ENCODE results near the gene TIMM23. TPM values are rescaled to one million over a fixed set of nuclear protein-coding genes. Genes with fewer than 3 reads are reported as not detected.

Gene TIMM23
- total and polyA plus RNA-seq, 8 donors: 12.9 to 32.7 (median 19.3) TPM

- H3K4me1 ChIP-seq: peaks cover 11 to 20% (median 16%) of the 10 kb centered on the region in 3 donors
- ATAC-seq: no peak
- no peak overlapping the region for H3K4me3 ChIP-seq
These were observed 41.9 kb downstream of the TIMM23 start for GRCh38 chr10:46014206-46014605.

GRCh38 chr10:46014683-46015405 lies 42.6 kb downstream of the TIMM23 start:
- no peak for ATAC-seq
- WGBS, 2 donors: 68 to 78% methylated on average over 5 of the region's 5 CpGs

More at GRCh38 chr10:46014206-46014605, 41.9 kb downstream of the TIMM23 start:
- H3K36me3 ChIP-seq: peaks cover 0 to 58% (median 15%) of the 10 kb centered on the region in 3 donors
- no peaks in the 10 kb centered on the region for H3K9me3 ChIP-seq
- intact Hi-C loops (cut with DNase I): no loop called here
- FAIRE-seq (no peak), DNase-seq (no peak)
- H3K27ac ChIP-seq: no peak overlapping the region
- no peaks in the 10 kb centered on the region for H3K27me3 ChIP-seq
- no peak for TF ChIP-seq CTCF (IDR thresholded peaks at IDR 0.05)
- 95 to 99% methylated on average over 5 of the region's 5 CpGs for WGBS, 2 donors

GRCh38 chr10:46016190-46016589 lies 43.9 kb downstream of the TIMM23 start:
- no peak for FAIRE-seq
- no peaks in the 10 kb centered on the region for H3K9me3 ChIP-seq
- no peaks in the 10 kb centered on the region for H3K27me3 ChIP-seq
- peaks cover 0 to 38% (median 15%) of the 10 kb centered on the region in 3 donors for H3K36me3 ChIP-seq
- no peak for ATAC-seq
- no peak overlapping the region for H3K27ac ChIP-seq
- no peak overlapping the region for H3K4me3 ChIP-seq
- peaks cover 21 to 39% (median 31%) of the 10 kb centered on the region in 3 donors for H3K4me1 ChIP-seq
- intact Hi-C loops (cut with DNase I): no loop called here
- DNase-seq: no peak
- no peak for TF ChIP-seq CTCF (IDR thresholded peaks at IDR 0.05)
- WGBS, 2 donors: 86 to 89% methylated on average over 5 of the region's 5 CpGs

More at GRCh38 chr10:46014683-46015405, 42.6 kb downstream of the TIMM23 start:
- intact Hi-C loops (cut with DNase I): no loop called here
- Histone ChIP-seq H3K27me3 (no peaks in the 10 kb centered on the region), H3K9me3 (no peaks in the 10 kb centered on the region), H3K36me3 (peaks cover 0 to 51% (median 15%) of the 10 kb centered on the region in 3 donors), H3K4me3 (no peak overlapping the region), H3K4me1 (peaks cover 17 to 26% (median 22%) of the 10 kb centered on the region in 3 donors), H3K27ac (no peak overlapping the region)
- no peak for TF ChIP-seq CTCF (IDR thresholded peaks at IDR 0.05)
- FAIRE-seq (no peak), DNase-seq (no peak)

- no peak for ATAC-seq
- peaks cover 0 to 32% (median 15%) of the 10 kb centered on the region in 3 donors for H3K36me3 ChIP-seq
- intact Hi-C loops (cut with DNase I): no loop called here
These were observed 44.5 kb downstream of the TIMM23 start for GRCh38 chr10:46016811-46017210.

More at GRCh38 chr10:46016811-46017210, 44.5 kb downstream of the TIMM23 start:
- no peak overlapping the region for H3K4me3 ChIP-seq
- no peaks in the 10 kb centered on the region for H3K27me3 ChIP-seq
- FAIRE-seq: no peak
- DNase-seq: no peak
- 90 to 97% methylated on average over 1 of the region's 1 CpG for WGBS, 2 donors
- no peaks in the 10 kb centered on the region for H3K9me3 ChIP-seq
- no peak overlapping the region for H3K27ac ChIP-seq
- peaks cover 21 to 39% (median 31%) of the 10 kb centered on the region in 3 donors for H3K4me1 ChIP-seq
- no peak for TF ChIP-seq CTCF (IDR thresholded peaks at IDR 0.05)
